ENCODE data around the gene MSI2. TPM values are rescaled to one million over a fixed set of nuclear protein-coding genes. Genes with fewer than 3 reads are reported as not detected.
"Not testable (repeated sequence)": the region's sequence is repeated elsewhere in the genome, so short reads cannot be mapped to it uniquely, and the experiment has no call there.

The MSI2 gene
- total RNA-seq, 2 donors from 2014 or later, result 23.2 to 30.9 TPM

DNA sequence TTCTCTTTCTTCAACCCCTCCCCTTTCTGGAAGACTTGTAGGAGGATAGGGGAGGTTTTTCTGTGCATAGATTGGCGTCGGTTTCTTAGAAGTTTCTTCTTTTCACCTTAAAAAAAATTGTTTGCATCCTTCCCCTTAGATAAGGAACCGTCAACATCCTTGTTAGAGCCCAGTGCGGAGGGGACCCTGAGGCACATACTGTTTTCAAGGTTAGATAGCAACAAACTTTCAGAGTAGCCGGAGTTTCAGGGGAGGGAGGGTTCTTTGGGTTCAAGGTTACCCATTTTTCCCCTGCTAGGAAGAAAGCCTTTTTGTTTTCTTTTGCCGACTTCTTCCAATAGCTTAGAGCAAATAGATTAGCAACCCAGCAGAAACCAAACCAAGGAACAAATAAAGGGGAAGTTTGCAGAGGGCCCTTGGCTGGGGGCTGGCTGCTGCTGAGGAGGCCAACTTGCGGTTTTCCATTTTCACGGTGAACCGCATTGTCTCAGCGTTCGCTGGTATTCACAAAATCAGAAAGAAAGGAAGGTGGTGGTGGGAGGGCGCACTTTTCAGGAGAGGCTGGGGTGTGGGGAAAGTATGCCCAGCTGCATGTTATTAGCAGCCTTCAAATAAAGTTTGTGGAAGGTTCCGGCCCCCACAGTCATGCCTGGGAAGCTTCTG lies 28.8 kb downstream of the MSI2 start:
- intact Hi-C loops (cut with DNase I), result no loop called here
- DNase-seq (ENCODE audit: low spot score), result no peak

DNA sequence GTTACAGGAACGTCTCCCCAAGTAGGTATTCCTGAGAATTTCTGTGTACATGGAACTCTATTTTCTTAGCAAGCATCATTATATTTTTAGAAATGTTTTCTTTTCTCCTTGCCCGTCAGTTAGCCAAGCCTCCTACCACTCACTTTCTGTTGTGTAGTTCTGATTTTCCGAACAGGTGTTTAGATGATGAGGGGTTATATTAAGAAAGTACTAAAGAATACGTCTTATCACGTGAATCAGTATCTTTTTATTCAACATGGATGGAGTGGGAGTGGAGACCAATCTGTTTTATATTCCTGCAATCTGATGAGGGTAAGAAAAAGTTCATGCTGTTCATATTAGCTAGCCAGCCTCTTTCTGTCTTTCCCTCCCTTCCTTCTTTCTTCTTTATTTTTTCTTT lies 29.4 kb downstream of the MSI2 start:
- intact Hi-C loops (cut with DNase I), result no loop called here
- DNase-seq (ENCODE audit: low spot score), result no peak

DNA sequence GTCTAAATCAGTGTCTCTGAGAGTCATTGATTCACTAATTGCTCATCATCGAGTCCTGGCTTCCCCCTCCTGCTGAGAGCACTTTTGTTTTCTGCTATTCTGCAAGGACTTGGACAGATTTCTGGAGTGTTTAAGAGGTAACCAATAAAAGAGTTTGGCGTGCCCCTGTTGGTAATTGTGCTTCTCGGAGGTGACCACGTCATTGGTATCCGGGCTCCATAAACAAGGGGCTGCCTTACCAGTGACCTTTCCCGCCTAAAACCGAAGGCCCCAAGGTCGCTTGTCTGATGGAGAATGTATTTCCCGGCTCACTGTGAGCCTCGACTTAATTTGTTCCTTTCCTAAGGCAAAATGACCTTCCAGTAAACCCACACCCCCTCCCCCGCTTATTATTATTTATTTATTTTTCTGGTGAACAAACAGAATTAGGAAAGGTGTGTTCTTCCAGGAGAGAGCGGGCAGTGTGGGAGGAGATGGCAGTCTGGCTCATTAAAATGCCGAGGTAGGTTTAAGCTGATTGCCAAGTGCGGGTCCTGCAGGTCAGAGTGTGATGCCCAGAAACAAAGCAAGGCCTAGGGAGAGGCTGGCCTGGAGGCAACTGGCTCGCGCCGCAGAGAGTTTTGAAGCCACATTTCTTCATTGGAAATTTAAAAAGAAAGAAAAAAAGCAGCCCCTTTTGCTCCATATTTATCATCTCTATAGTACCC lies 30.2 kb downstream of the MSI2 start:
- no peak for DNase-seq (ENCODE audit: low spot score)
- intact Hi-C loops (cut with DNase I), result no loop called here

DNA sequence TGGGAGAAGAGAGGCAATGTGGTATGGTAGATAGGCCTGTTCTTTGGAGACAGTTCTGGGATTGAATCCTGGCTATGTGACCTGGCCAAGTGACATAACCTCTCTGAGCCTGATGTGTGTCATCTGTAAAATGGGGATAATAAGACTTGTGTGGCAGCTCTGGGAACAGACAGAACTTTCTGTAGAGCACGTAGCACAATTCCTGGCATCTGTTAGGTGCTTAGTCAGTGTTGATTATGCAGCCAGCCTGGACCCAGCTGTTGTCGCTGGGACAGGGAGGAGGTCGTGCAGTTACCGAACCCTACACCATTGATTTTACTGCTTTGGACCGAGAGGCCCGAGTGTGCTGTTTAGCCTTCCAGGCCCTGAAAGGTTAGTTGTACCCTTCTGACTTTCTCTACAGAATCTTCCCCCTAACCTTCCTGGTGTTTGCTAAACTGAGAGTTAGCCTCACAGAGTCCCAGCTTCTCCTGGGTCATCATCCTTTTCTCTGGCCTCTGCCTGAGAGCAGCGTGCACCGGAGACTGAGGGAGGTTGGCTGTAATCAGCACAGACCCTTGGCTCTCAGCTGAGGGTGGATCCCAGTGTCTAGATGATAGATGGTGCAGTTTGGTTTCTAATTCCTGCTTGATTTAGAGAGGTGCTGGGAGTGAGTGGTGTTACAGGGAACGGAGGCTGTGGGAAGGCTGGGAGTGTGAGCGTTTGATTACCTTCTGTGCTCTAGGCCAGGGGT lies 31.9 kb downstream of the MSI2 start:
- no peak for DNase-seq (ENCODE audit: low spot score)
- intact Hi-C loops (cut with DNase I), result no loop called here

GRCh38 chr17:57288773-57289121 lies 32.4 kb downstream of the MSI2 start:
- intact Hi-C loops (cut with DNase I), result no loop called here
- DNase-seq (ENCODE audit: low spot score), result no peak

DNA sequence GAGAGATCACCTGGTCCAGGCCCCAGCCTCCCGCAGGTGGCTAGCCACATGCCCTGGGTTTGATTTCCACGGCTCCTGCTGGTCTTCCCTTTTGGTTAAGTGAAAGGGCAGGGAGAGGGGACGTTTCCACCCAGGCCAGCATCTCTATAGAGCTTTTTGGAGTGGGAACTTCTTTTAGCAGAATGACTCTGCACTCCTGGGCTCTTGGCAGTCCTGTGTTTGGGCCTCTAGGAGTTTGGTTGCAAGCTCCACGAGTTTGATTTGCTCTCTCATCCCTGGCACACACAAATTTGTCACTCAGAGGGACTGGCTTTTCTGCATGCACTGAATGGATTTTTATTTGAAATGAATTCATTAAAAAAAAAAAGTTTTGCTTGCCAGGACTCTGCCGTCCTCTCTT lies 32.8 kb downstream of the MSI2 start:
- intact Hi-C loops (cut with DNase I), result no loop called here

GRCh38 chr17:57289613-57290012 lies 33.3 kb downstream of the MSI2 start:
- intact Hi-C loops (cut with DNase I), result no loop called here
- DNase-seq (ENCODE audit: low spot score), result no peak

More for the DNA sequence above, 32.8 kb downstream of the MSI2 start:
- no peak for DNase-seq (ENCODE audit: low spot score)

GRCh38 chr17:57290981-57291380 lies 34.7 kb downstream of the MSI2 start:
- no peak for DNase-seq (ENCODE audit: low spot score)
- intact Hi-C loops (cut with DNase I), result no loop called here

DNA sequence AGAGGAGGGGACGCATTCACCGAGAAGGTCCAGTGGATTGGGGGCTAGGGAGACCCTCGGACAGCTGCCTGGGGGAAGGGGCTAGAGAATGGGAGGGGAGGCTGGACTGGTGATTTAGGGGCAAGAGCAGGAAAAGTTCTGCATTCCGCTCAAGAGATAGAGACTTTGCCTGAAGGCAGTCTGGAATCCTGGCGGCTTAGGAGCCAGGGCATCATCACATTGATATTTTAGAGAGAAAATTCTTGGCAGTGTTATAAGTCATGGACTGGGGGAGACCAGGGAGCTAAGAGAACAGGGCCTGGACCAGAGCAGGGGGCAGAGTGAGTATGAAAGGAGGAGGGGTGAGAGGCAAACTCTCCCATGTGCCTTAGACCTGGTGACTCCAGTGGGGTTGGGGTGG lies 35.8 kb downstream of the MSI2 start:
- no peak for DNase-seq (ENCODE audit: low spot score)
- intact Hi-C loops (cut with DNase I), result no loop called here

- no peak for DNase-seq (ENCODE audit: low spot score)
- intact Hi-C loops (cut with DNase I), result no loop called here
Observed at GRCh38 chr17:57293077-57293476, 36.8 kb downstream of the MSI2 start.

- DNase-seq (ENCODE audit: low spot score), result no peak
- intact Hi-C loops (cut with DNase I), result no loop called here
Observed at GRCh38 chr17:57294101-57294500, 37.8 kb downstream of the MSI2 start.

- intact Hi-C loops (cut with DNase I), result no loop called here
- no peak for DNase-seq (ENCODE audit: low spot score)
Observed at GRCh38 chr17:57294629-57295501, 38.5 kb downstream of the MSI2 start.

DNA sequence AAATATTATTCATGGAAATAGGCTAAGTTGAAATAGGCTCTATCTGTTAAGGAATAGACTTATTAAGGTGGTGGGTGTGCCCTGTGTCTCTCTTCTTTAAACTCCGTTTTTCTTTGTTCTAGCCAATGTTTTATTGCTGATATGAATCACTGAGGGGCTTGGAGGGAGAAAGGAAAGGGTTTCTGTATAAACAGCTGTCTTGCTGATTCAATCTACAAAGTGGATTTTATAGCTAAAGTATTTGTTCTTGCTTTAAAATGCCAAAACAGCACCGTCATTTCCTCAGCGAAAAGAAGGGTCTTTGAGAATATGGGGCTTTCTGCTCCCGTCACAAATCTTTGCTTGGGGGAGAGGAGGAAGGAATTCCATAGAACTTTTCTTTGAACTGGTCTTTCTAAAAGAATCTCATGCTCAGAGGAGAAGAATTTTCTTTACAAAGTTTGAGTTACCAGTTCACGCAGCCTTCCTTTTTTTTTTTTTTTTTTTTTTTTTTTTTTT lies 39.3 kb downstream of the MSI2 start:
- no peak for DNase-seq (ENCODE audit: low spot score)

DNA sequence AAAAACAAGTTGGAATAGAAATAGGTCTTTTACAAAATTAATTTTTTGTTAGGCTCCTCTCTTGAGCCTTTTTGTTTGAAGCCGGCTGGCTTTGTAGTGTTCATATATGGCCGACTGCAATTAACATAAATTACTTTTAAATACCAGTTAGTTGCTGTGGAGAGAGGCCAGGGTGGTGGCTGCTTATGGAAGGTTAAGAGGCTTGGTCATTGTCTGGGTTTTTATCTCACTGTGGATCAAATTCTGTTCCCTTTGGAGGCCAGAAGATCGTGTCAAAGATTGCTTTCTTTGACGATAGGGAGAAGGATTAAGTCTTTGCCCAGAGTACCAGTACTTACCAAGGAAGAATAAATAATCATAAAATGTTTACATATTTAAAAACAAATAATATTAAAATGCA lies 39.9 kb downstream of the MSI2 start:
- intact Hi-C loops (cut with DNase I), result no loop called here

More for the DNA sequence above, 39.3 kb downstream of the MSI2 start:
- intact Hi-C loops (cut with DNase I), result no loop called here

GRCh38 chr17:57299176-57299575 lies 42.9 kb downstream of the MSI2 start:
- no peak for DNase-seq (ENCODE audit: low spot score)
- intact Hi-C loops (cut with DNase I), result no loop called here

More for the DNA sequence above, 39.9 kb downstream of the MSI2 start:
- no peak for DNase-seq (ENCODE audit: low spot score)

GRCh38 chr17:57300592-57300991 lies 44.3 kb downstream of the MSI2 start:
- peak; percentile 46 for DNase-seq (ENCODE audit: low spot score)
- intact Hi-C loops (cut with DNase I), result not testable (repeated sequence)

GRCh38 chr17:57302690-57303465 lies 46.6 kb downstream of the MSI2 start:
- peak; percentile 58 for DNase-seq (ENCODE audit: low spot score)
- intact Hi-C loops (cut with DNase I), result no loop called here

DNA sequence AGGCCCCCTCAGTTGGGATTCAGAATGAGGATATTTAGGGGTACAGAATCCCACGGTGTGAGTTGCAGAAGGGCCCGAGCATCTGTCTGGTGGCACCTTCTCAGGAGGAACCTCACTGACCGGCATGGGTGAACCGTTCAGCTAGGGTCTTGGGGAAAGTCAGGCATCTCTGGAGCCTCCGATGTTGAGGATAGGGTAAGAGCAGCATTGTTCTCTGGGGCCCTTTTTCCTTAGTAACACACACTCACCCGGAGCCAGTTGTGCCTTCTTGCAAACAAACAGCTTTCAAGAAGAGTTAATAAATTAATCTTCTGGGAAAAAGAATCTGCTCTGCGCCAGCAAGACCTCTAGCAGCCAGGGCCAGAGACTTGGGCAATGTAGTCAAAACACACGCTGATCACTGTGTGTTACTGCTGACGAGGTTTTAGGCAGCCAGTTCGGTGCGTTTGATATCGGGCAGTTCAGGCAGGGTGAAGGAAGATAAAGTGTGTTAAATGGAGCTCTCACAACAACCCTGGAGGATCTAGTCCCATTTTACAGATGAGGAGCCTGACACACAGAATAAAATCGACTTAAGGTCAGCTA lies 48.9 kb downstream of the MSI2 start:
- DNase-seq (ENCODE audit: low spot score), result no peak
- intact Hi-C loops (cut with DNase I), result no loop called here
